ENCODE measurements around the gene GRID1. TPM values are rescaled to one million over a fixed set of nuclear protein-coding genes. Genes with fewer than 3 reads are reported as not detected.
A peak's percentile ranks its signal among the peaks of the same experiment; 100 is the strongest.

GRID1 gene
- total RNA-seq, 4 donors from 2014 or later: 17.2 to 28.1 (median 23.6) TPM

DNA sequence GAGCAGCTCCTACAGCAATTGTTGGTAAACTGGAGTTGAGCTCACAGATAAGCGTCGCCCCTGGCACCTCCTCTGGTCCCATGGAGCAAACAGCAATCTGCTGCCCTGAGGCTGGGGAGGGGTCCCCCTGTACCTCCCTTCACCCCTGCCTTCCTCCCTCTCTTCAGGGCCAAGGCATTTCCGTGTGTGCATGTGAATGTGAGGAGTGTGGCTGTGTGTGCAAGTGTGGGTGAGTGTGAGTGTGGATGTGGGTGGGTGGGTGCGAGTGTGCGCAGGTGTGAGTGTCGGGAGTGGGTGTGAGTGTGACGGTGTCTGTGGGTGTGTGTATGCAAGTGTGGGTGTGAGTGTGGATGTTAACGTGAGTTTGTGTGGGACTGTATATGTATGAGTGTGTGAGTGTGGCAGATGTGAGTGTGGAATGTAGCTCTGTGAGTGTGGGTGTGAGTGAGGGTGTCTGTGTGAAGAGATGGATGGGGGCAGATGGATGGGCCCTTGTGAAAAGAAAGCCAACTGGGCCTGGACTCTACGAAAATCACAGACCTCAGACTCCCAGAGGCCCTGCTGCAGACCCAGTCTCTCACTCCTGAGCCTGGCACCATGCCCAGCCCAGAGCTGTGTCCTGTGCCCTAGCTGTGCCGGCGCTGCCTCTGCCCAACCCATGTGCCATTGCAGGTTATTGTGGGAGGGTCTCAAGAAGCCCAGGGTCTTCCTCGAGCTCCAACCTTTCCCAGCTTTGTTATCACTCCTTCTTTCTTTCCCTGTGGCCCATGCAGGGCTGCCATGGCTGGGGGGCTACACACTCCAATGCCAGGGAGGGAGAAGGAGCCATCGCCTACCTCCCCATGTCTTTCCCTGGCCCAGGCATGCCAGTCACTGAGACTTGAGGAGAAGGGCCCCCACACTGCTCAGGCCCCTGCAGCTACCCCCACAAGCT is 73.9 kb downstream of the GRID1 start:
- Histone ChIP-seq H3K4me3 (replicated peaks in 1 of 3) (no peak overlapping the region), H3K27ac (no peak overlapping the region), H3K4me1 (no peaks in the 10 kb centered on the region), H3K27me3 (no peaks in the 10 kb centered on the region), H3K9me3 (no peaks in the 10 kb centered on the region), H3K36me3 (no peaks in the 10 kb centered on the region)
- DNase-seq: peak; percentile 34 to 35
- WGBS, 2 donors: 71 to 82% methylated on average over 12 to 13 of the region's 13 CpGs
- no peak for TF ChIP-seq POLR2A (IDR thresholded peaks at IDR 0.05)
- TF ChIP-seq, protein P1, sequence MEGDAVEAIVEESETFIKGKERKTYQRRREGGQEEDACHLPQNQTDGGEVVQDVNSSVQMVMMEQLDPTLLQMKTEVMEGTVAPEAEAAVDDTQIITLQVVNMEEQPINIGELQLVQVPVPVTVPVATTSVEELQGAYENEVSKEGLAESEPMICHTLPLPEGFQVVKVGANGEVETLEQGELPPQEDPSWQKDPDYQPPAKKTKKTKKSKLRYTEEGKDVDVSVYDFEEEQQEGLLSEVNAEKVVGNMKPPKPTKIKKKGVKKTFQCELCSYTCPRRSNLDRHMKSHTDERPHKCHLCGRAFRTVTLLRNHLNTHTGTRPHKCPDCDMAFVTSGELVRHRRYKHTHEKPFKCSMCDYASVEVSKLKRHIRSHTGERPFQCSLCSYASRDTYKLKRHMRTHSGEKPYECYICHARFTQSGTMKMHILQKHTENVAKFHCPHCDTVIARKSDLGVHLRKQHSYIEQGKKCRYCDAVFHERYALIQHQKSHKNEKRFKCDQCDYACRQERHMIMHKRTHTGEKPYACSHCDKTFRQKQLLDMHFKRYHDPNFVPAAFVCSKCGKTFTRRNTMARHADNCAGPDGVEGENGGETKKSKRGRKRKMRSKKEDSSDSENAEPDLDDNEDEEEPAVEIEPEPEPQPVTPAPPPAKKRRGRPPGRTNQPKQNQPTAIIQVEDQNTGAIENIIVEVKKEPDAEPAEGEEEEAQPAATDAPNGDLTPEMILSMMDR (IDR thresholded peaks at IDR 0.05): no peak
- intact Hi-C loops (cut with DNase I): no loop called here

DNA sequence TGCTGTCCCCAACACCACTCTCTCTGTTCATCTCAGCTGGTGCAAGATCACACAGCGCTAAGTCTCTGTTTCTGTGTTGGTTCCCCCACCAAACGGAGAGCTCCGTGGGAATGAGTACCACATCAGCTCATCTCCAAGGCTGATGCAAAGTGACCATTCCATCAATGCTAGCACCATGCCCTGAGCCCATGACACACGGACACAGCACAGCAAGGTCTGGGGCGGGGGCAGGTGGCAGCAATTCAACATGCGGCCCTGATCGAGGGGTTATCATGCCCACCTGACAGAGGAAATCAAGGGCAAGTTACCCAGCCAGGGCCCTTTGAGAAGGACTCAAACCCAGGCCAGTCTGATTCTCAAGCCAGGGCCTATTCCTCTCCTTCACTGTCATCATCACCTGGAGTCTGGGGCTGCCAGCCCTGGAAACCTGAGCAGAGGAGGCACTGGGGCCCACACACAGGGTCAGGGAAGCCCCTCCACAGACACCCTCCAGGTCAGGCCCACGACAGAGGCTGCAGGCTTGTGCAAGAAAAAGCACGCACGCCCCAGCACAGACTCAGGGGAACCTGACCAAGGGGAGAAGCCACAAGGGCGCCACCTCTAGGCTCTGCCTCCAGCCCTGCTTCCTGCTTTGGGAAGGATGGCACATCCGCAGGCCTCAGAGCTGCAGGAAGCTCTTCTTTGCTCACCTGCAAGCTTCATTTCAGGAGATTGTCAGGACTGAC is 74.8 kb downstream of the GRID1 start:
- DNase-seq: no peak
- no peaks in the 10 kb centered on the region for H3K4me1 ChIP-seq
- no peaks in the 10 kb centered on the region for H3K9me3 ChIP-seq
- no peaks in the 10 kb centered on the region for H3K36me3 ChIP-seq
- no peak overlapping the region for H3K4me3 ChIP-seq (replicated peaks in 1 of 3)
- TF ChIP-seq, protein P1 (IDR thresholded peaks at IDR 0.05): no peak
- no peak for TF ChIP-seq POLR2A (IDR thresholded peaks at IDR 0.05)
- intact Hi-C loops (cut with DNase I): no loop called here
- H3K27ac ChIP-seq: no peak overlapping the region
- no peaks in the 10 kb centered on the region for H3K27me3 ChIP-seq
- 51 to 68% methylated on average over 5 to 8 of the region's 12 CpGs for WGBS, 2 donors

DNA sequence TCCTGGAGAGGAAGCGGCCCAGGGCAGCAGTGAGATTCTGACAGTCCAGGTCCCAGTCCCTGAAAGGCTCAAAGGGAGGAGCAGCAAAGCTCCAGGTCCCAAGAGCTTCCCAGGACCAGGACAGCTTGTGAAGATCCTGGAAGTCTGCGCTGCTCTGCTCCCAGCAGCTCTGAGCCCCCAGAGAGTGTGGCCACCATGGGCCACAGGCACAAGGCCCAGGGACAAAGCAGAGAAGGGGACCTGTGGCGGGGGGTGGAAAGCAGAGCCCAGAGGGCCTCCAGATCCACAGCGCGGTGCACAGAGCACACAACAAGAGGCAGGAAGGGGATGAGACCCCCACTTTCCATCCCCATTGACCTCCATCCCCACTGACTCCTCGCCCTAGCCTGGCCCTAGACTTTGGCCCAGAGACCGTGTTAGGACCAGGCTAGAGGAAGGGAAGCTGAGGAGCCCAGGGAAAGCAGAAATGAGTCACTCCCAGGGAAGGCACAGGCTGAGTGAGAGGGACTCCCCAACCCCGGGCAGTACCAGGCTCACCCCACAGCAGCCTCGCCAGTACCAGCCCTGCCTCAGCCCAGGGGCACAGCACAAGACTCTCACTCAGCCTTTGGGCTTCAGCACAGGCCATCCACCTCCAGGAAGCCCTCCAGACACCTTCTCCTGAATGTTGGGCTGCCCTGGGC is 75.5 kb downstream of the GRID1 start:
- TF ChIP-seq, protein P1 (IDR thresholded peaks at IDR 0.05): no peak
- TF ChIP-seq POLR2A (IDR thresholded peaks at IDR 0.05): no peak
- Histone ChIP-seq H3K4me1 (no peaks in the 10 kb centered on the region), H3K9me3 (no peaks in the 10 kb centered on the region), H3K27me3 (no peaks in the 10 kb centered on the region), H3K4me3 (replicated peaks in 1 of 3) (no peak overlapping the region), H3K36me3 (no peaks in the 10 kb centered on the region), H3K27ac (no peak overlapping the region)
- intact Hi-C loops (cut with DNase I): no loop called here
- no peak for DNase-seq
- WGBS, 2 donors: 82 to 86% methylated on average over 8 to 9 of the region's 9 CpGs

DNA sequence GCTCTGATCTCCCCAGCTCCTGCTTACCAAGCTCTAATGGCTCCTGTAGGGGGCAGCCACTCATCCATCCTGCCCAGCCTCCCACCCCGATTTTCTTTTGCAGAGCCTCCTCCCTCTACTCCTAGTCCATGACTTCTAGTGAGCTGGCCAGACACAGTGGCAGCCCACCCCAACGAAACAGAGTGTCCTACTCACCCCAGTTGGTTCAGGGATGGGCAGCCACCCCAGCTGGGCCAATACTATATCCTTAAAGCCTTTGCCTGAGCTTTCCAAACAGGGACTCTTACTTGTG is 77.1 kb downstream of the GRID1 start:
- DNase-seq: no peak
- no peak overlapping the region for H3K27ac ChIP-seq
- intact Hi-C loops (cut with DNase I): no loop called here
- no peaks in the 10 kb centered on the region for H3K36me3 ChIP-seq
- H3K4me3 ChIP-seq (replicated peaks in 1 of 3): no peak overlapping the region
- H3K9me3 ChIP-seq: no peaks in the 10 kb centered on the region
- 74 to 76% methylated on average over 2 of the region's 2 CpGs for WGBS, 2 donors
- H3K4me1 ChIP-seq: no peaks in the 10 kb centered on the region
- no peaks in the 10 kb centered on the region for H3K27me3 ChIP-seq
- TF ChIP-seq, protein P1 (IDR thresholded peaks at IDR 0.05): no peak
- TF ChIP-seq POLR2A (IDR thresholded peaks at IDR 0.05): no peak

Measured in thyroid gland (tissue), 4 donors.